NT2/D1 (cell line): ENCODE data around the gene NRARP.
A peak's percentile ranks its signal among the peaks of the same experiment; 100 is the strongest.

Experiments used
- DNase-seq: peaks from one replicate; pipeline ENCODE4 v3.0.0-alpha.2; 2011; ENCODE audit warnings: low read depth, low spot score
- H3K27me3 ChIP-seq: 2 replicates; pipeline ENCODE4 v1.6.0; 2011; ENCODE audit warnings: mild to moderate bottlenecking; ENCODE audit not compliant: insufficient read length, insufficient read depth
- H3K36me3 ChIP-seq: 2 replicates; pipeline ENCODE4 v1.6.1; 2011; ENCODE audit warnings: mild to moderate bottlenecking, low read length, mixed read lengths; ENCODE audit not compliant: insufficient read depth, insufficient read length
- H3K4me1 ChIP-seq: 2 replicates; pipeline ENCODE4 v1.5.1; 2011; ENCODE audit not compliant: insufficient read depth, insufficient read length
- H3K4me3 ChIP-seq: 2 replicates; pipeline ENCODE4 v1.5.1; 2011; ENCODE audit warnings: low read depth; ENCODE audit not compliant: insufficient read length
- H3K9ac ChIP-seq: 2 replicates; pipeline ENCODE4 v1.6.0; 2011; ENCODE audit warnings: low read depth; ENCODE audit not compliant: insufficient read length
- H3K9me3 ChIP-seq: 2 replicates; pipeline ENCODE4 v1.5.1; 2011; ENCODE audit warnings: mild to moderate bottlenecking, low read length; ENCODE audit not compliant: insufficient read depth
- SUZ12 ChIP-seq: IDR thresholded peaks from 2 replicates; pipeline ENCODE4 v1.6.1; 2011; ENCODE audit not compliant: insufficient read length, insufficient read depth; ENCODE audit errors: extremely low read depth
- YY1 ChIP-seq: IDR thresholded peaks from 2 replicates; pipeline ENCODE4 v1.6.1; 2011; ENCODE audit not compliant: insufficient read length, insufficient read depth
- ZNF274 ChIP-seq: IDR thresholded peaks from 2 replicates; pipeline ENCODE4 v1.6.1; 2011; ENCODE audit warnings: mild to moderate bottlenecking, low read depth, low read length

Gene NRARP

GRCh38 chr9:137251490-137252268 lies 50.4 kb downstream of the NRARP start:
- DNase-seq, result no peak
- TF ChIP-seq YY1 (no peak), ZNF274 (no peak), SUZ12 (no peak)
- Histone ChIP-seq H3K36me3 (peaks cover 9% of the 10 kb centered on the region), H3K27me3 (no peaks in the 10 kb centered on the region), H3K4me1 (peaks cover 42% of the 10 kb centered on the region), H3K9ac (peak overlapping the region; percentile 57), H3K4me3 (no peak overlapping the region), H3K9me3 (no peaks in the 10 kb centered on the region)

- DNase-seq, result no peak
- no peaks in the 10 kb centered on the region for H3K9me3 ChIP-seq
- peaks cover 43% of the 10 kb centered on the region for H3K4me1 ChIP-seq
- no peak within 1 kb of the TSS for H3K4me3 ChIP-seq
- H3K9ac ChIP-seq, result peak within 1 kb of the TSS; percentile 57
- H3K36me3 ChIP-seq, result peaks cover 4% of the 10 kb centered on the region
- H3K27me3 ChIP-seq, result peaks cover under 1% of the 10 kb centered on the region
- TF ChIP-seq YY1, result no peak
- no peak for TF ChIP-seq SUZ12
- TF ChIP-seq ZNF274, result no peak
Measured at GRCh38 chr9:137251194-137251461, 50.9 kb downstream of the NRARP start, which contains the start of gene STPG3. Gene STPG3 (plus strand): TSS chr9:137251286. CDS start chr9:137251287, 1 bp downstream.

GRCh38 chr9:137250329-137251193 lies 51.5 kb downstream of the NRARP start:
- TF ChIP-seq SUZ12 (no peak), ZNF274 (no peak), YY1 (no peak)
- Histone ChIP-seq H3K4me1 (peaks cover 43% of the 10 kb centered on the region), H3K9ac (no peak overlapping the region), H3K36me3 (no peaks in the 10 kb centered on the region), H3K9me3 (no peaks in the 10 kb centered on the region), H3K27me3 (peaks cover 6% of the 10 kb centered on the region), H3K4me3 (no peak overlapping the region)
- DNase-seq, result no peak
